ENCODE data around the gene SLC22A23.

The SLC22A23 gene

GRCh38 chr6:3297909-3298308 lies 158.9 kb downstream of the SLC22A23 start:
- H3K27ac ChIP-seq (ENCODE audit: low read length): no peak overlapping the region
- H3K9me3 ChIP-seq (ENCODE audit: control insufficient read depth, low read depth, low read length): no peaks in the 10 kb centered on the region
- H3K9ac ChIP-seq (ENCODE audit: low read length): no peak overlapping the region

DNA sequence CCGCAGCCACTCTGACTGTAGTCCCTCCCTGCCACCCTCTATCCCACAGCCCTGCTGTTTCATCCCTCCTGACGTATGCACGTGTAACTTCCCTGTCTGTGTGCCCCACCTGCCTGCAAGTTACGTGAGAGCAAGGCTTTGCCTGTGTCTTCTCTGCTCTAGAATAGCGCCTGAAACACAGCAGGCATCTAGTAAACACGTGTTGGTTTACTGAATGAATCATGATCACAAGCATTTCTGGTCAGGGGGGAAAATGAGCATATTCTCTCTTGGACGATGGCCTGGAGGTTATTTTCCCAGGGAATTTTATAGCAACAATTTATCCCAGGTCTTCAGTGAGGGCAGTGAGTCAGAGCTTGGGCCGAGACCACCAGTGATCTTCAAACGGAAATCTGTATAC lies 159.8 kb downstream of the SLC22A23 start:
- no peak overlapping the region for H3K27ac ChIP-seq (ENCODE audit: low read length)
- H3K36me3 ChIP-seq (ENCODE audit: control insufficient read depth, low read depth, low read length): no peaks in the 10 kb centered on the region
- no peaks in the 10 kb centered on the region for H3K27me3 ChIP-seq (ENCODE audit: control insufficient read depth, insufficient read depth, low read length)
- H3K9me3 ChIP-seq (ENCODE audit: control insufficient read depth, low read depth, low read length): no peaks in the 10 kb centered on the region
- H3K9ac ChIP-seq (ENCODE audit: low read length): no peak overlapping the region
- H3K4me1 ChIP-seq (ENCODE audit: control insufficient read depth, low read depth, low read length): no peaks in the 10 kb centered on the region
- no peak overlapping the region for H3K4me3 ChIP-seq (ENCODE audit: low read length)

More at GRCh38 chr6:3297909-3298308, 158.9 kb downstream of the SLC22A23 start:
- no peaks in the 10 kb centered on the region for H3K27me3 ChIP-seq (ENCODE audit: control insufficient read depth, insufficient read depth, low read length)
- H3K4me1 ChIP-seq (ENCODE audit: control insufficient read depth, low read depth, low read length): no peaks in the 10 kb centered on the region
- H3K4me3 ChIP-seq (ENCODE audit: low read length): no peak overlapping the region
- H3K36me3 ChIP-seq (ENCODE audit: control insufficient read depth, low read depth, low read length): no peaks in the 10 kb centered on the region

DNA sequence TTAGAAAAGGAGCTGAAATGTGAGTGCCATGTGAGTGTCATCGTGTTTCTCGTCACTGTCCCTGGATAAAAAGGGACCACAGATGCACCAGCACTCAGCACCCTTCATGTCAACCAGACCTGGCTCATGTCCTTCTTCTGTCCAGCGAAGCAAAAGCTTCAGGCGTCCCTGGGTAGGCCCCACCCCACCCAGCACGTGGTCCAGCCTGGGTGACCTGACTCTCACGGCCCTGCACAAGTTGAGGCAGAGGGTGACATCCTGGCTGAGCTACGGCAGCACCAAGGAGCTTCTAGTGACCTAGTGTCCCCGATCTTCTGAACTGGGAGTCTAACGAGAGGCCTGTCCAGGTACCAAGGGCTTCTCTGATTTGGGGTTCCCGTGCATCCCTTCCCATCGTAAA lies 160.3 kb downstream of the SLC22A23 start:
- Histone ChIP-seq H3K36me3 (ENCODE audit: control insufficient read depth, low read depth, low read length) (no peaks in the 10 kb centered on the region), H3K27me3 (ENCODE audit: control insufficient read depth, insufficient read depth, low read length) (no peaks in the 10 kb centered on the region), H3K4me3 (ENCODE audit: low read length) (no peak overlapping the region), H3K9ac (ENCODE audit: low read length) (no peak overlapping the region), H3K27ac (ENCODE audit: low read length) (no peak overlapping the region), H3K4me1 (ENCODE audit: control insufficient read depth, low read depth, low read length) (no peaks in the 10 kb centered on the region), H3K9me3 (ENCODE audit: control insufficient read depth, low read depth, low read length) (no peaks in the 10 kb centered on the region)

GRCh38 chr6:3296078-3296477 lies 160.8 kb downstream of the SLC22A23 start:
- Histone ChIP-seq H3K27ac (ENCODE audit: low read length) (no peak overlapping the region), H3K36me3 (ENCODE audit: control insufficient read depth, low read depth, low read length) (no peaks in the 10 kb centered on the region)

DNA sequence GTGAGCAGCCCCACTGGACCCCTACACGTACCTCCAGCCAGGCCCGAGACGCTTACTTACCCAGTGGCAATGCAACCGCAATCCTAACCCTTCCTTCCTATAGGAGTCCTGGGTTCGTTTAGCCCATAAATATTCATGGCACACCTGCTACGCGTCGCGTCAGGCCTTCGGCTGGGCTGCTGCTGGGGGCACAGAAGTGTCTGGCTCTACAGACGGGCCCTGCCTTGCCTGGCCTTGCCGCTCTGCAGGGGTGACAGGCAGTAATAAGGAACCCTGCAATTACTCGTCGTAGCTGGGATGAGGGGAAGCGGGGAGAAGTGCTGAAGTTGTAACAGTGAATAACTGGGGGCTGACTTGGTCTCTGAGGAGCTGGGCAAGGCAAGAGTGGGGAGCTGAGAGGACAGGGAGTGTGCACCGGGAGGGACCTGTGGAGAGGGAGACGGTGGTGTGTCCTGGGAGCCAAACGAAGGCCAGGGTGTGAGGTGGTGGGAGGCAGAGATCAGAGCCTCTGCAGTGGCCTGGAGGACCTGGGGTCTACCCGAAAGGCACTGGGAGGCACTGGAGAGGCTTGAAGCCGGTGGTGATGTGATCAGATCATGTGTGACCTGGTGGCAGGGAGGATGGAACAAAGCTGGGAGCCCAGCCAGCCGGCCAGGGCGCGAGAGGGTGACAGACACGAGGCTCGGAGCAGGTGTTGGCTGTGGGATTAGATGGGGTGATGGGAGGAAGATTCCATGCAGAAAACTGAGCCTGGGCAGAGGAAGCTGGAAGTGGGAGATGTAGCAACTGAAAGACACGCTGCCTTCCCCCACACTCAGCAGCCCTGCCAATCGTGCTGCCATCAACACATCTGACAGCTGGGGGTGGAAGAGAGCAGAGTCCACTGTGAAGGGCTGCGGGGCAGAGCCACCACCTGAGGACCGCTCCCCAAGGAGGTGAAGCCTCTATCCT lies 161.7 kb downstream of the SLC22A23 start:
- H3K4me1 ChIP-seq (ENCODE audit: control insufficient read depth, low read depth, low read length): no peaks in the 10 kb centered on the region
- H3K9me3 ChIP-seq (ENCODE audit: control insufficient read depth, low read depth, low read length): no peaks in the 10 kb centered on the region
- no peak overlapping the region for H3K4me3 ChIP-seq (ENCODE audit: low read length)
- no peaks in the 10 kb centered on the region for H3K27me3 ChIP-seq (ENCODE audit: control insufficient read depth, insufficient read depth, low read length)
- H3K27ac ChIP-seq (ENCODE audit: low read length): no peak overlapping the region
- no peak overlapping the region for H3K9ac ChIP-seq (ENCODE audit: low read length)
- H3K36me3 ChIP-seq (ENCODE audit: control insufficient read depth, low read depth, low read length): peaks cover 3% of the 10 kb centered on the region

More at GRCh38 chr6:3296078-3296477, 160.8 kb downstream of the SLC22A23 start:
- H3K4me3 ChIP-seq (ENCODE audit: low read length): no peak overlapping the region
- no peaks in the 10 kb centered on the region for H3K9me3 ChIP-seq (ENCODE audit: control insufficient read depth, low read depth, low read length)
- no peaks in the 10 kb centered on the region for H3K4me1 ChIP-seq (ENCODE audit: control insufficient read depth, low read depth, low read length)
- no peak overlapping the region for H3K9ac ChIP-seq (ENCODE audit: low read length)
- H3K27me3 ChIP-seq (ENCODE audit: control insufficient read depth, insufficient read depth, low read length): no peaks in the 10 kb centered on the region

GRCh38 chr6:3294396-3294795 lies 162.5 kb downstream of the SLC22A23 start:
- Histone ChIP-seq H3K27me3 (ENCODE audit: control insufficient read depth, insufficient read depth, low read length) (no peaks in the 10 kb centered on the region), H3K36me3 (ENCODE audit: control insufficient read depth, low read depth, low read length) (peaks cover 3% of the 10 kb centered on the region), H3K9me3 (ENCODE audit: control insufficient read depth, low read depth, low read length) (no peaks in the 10 kb centered on the region), H3K4me3 (ENCODE audit: low read length) (no peak overlapping the region), H3K9ac (ENCODE audit: low read length) (no peak overlapping the region), H3K27ac (ENCODE audit: low read length) (no peak overlapping the region), H3K4me1 (ENCODE audit: control insufficient read depth, low read depth, low read length) (no peaks in the 10 kb centered on the region)

- Histone ChIP-seq H3K36me3 (ENCODE audit: control insufficient read depth, low read depth, low read length) (peaks cover 3% of the 10 kb centered on the region), H3K27me3 (ENCODE audit: control insufficient read depth, insufficient read depth, low read length) (no peaks in the 10 kb centered on the region)
These were observed 163.3 kb downstream of the SLC22A23 start for GRCh38 chr6:3293271-3294155.

GRCh38 chr6:3292431-3293197 lies 164.2 kb downstream of the SLC22A23 start:
- no peak overlapping the region for H3K4me3 ChIP-seq (ENCODE audit: low read length)
- H3K9me3 ChIP-seq (ENCODE audit: control insufficient read depth, low read depth, low read length): no peaks in the 10 kb centered on the region
- H3K9ac ChIP-seq (ENCODE audit: low read length): no peak overlapping the region
- no peaks in the 10 kb centered on the region for H3K27me3 ChIP-seq (ENCODE audit: control insufficient read depth, insufficient read depth, low read length)
- H3K36me3 ChIP-seq (ENCODE audit: control insufficient read depth, low read depth, low read length): peaks cover 3% of the 10 kb centered on the region
- H3K27ac ChIP-seq (ENCODE audit: low read length): no peak overlapping the region
- no peaks in the 10 kb centered on the region for H3K4me1 ChIP-seq (ENCODE audit: control insufficient read depth, low read depth, low read length)

More at GRCh38 chr6:3293271-3294155, 163.3 kb downstream of the SLC22A23 start:
- H3K27ac ChIP-seq (ENCODE audit: low read length): no peak overlapping the region
- no peaks in the 10 kb centered on the region for H3K9me3 ChIP-seq (ENCODE audit: control insufficient read depth, low read depth, low read length)
- H3K4me3 ChIP-seq (ENCODE audit: low read length): no peak overlapping the region
- no peaks in the 10 kb centered on the region for H3K4me1 ChIP-seq (ENCODE audit: control insufficient read depth, low read depth, low read length)
- no peak overlapping the region for H3K9ac ChIP-seq (ENCODE audit: low read length)

DNA sequence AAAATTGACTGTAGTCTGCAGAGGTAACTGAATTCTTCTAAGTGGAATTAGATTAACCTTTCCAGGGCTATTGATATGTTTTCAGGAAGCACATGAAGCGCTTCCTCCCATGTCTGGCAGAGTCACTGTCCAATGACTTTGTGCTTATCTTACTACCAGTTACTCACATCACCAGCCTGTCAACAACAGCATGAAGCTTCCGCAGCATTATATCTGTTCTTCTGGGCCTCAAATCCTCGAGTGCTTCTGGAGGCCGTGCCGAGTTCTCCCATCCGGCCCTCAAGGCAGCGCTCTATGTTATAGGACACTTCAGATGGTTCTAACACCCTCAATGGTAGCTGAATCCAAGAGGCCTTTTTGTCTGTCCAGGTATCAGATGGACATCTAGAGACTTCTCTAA lies 164.9 kb downstream of the SLC22A23 start:
- no peaks in the 10 kb centered on the region for H3K27me3 ChIP-seq (ENCODE audit: control insufficient read depth, insufficient read depth, low read length)
- H3K36me3 ChIP-seq (ENCODE audit: control insufficient read depth, low read depth, low read length): peaks cover 3% of the 10 kb centered on the region
- H3K27ac ChIP-seq (ENCODE audit: low read length): no peak overlapping the region
- H3K4me1 ChIP-seq (ENCODE audit: control insufficient read depth, low read depth, low read length): no peaks in the 10 kb centered on the region
- no peak overlapping the region for H3K4me3 ChIP-seq (ENCODE audit: low read length)
- H3K9ac ChIP-seq (ENCODE audit: low read length): no peak overlapping the region
- no peaks in the 10 kb centered on the region for H3K9me3 ChIP-seq (ENCODE audit: control insufficient read depth, low read depth, low read length)

- peaks cover 3% of the 10 kb centered on the region for H3K36me3 ChIP-seq (ENCODE audit: control insufficient read depth, low read depth, low read length)
- H3K27ac ChIP-seq (ENCODE audit: low read length): no peak overlapping the region
- H3K4me1 ChIP-seq (ENCODE audit: control insufficient read depth, low read depth, low read length): no peaks in the 10 kb centered on the region
- H3K4me3 ChIP-seq (ENCODE audit: low read length): no peak overlapping the region
- H3K9ac ChIP-seq (ENCODE audit: low read length): no peak overlapping the region
- H3K27me3 ChIP-seq (ENCODE audit: control insufficient read depth, insufficient read depth, low read length): no peaks in the 10 kb centered on the region
- H3K9me3 ChIP-seq (ENCODE audit: control insufficient read depth, low read depth, low read length): no peaks in the 10 kb centered on the region
These were observed 165.5 kb downstream of the SLC22A23 start for GRCh38 chr6:3291346-3291745.

- no peak overlapping the region for H3K9ac ChIP-seq (ENCODE audit: low read length)
- peaks cover 3% of the 10 kb centered on the region for H3K36me3 ChIP-seq (ENCODE audit: control insufficient read depth, low read depth, low read length)
- no peak overlapping the region for H3K27ac ChIP-seq (ENCODE audit: low read length)
- H3K27me3 ChIP-seq (ENCODE audit: control insufficient read depth, insufficient read depth, low read length): no peaks in the 10 kb centered on the region
- no peaks in the 10 kb centered on the region for H3K4me1 ChIP-seq (ENCODE audit: control insufficient read depth, low read depth, low read length)
- no peak overlapping the region for H3K4me3 ChIP-seq (ENCODE audit: low read length)
- no peaks in the 10 kb centered on the region for H3K9me3 ChIP-seq (ENCODE audit: control insufficient read depth, low read depth, low read length)
These were observed 166.0 kb downstream of the SLC22A23 start for GRCh38 chr6:3290931-3291211.

Data from iPS-18a (cell line).